Activated T-cell treated with anti-CD3 and anti-CD28 coated beads, Interleukin-2, amount 50 U/mL, for 24 hours (primary cell): Measurements from ENCODE around the gene PSMD9.
"Not testable (repeated sequence)": the region's sequence is repeated elsewhere in the genome, so short reads cannot be mapped to it uniquely, and the experiment has no call there.

Experiments
- DNase-seq: peaks from one replicate; pipeline ENCODE4 v3.0.0-alpha.2; 2020
- H3K27ac Mint-ChIP-seq: 2 replicates; pipeline ENCODE4 v1.8.0; 2020; ENCODE audit warnings: mild to moderate bottlenecking, mixed read lengths
- H3K27me3 Mint-ChIP-seq: 2 replicates; pipeline ENCODE4 v1.8.0; 2020; ENCODE audit warnings: mixed read lengths
- H3K36me3 Mint-ChIP-seq: 2 replicates; pipeline ENCODE4 v1.8.0; 2020; ENCODE audit warnings: low read depth, mixed read lengths
- H3K4me1 Mint-ChIP-seq: 2 replicates; pipeline ENCODE4 v1.8.0; 2020; ENCODE audit warnings: low read depth, mixed read lengths
- H3K4me3 Mint-ChIP-seq: 2 replicates; pipeline ENCODE4 v1.8.0; 2020; ENCODE audit warnings: mild to moderate bottlenecking, moderate library complexity, mixed read lengths
- H3K9me3 Mint-ChIP-seq: 2 replicates; pipeline ENCODE4 v1.8.0; 2020; ENCODE audit warnings: mixed read lengths

PSMD9 gene

DNA sequence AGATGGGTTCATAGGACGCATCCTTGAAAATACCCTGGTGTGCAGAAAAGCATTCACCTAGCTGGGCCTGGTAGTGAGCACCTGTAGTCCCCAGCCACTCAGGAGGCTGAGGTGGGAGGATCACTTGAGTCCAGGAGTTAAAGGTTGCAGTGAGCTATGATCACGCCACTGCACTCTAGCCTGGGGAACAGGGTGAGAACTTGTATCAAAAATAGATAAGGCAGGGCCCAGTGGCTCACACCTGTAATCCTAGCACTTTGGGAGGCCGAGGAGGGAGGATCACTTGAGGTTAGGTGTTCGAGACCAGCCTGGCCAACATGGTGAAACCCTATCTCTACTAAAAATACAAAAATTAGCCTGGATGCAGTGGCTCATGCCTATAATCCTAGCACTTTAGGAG lies 27.9 kb upstream of the PSMD9 start:
- H3K9me3 Mint-ChIP-seq, H3K4me1 Mint-ChIP-seq, H3K27ac Mint-ChIP-seq, H3K4me3 Mint-ChIP-seq, DNase-seq, H3K27me3 Mint-ChIP-seq, H3K36me3 Mint-ChIP-seq: not testable (repeated sequence)

DNA sequence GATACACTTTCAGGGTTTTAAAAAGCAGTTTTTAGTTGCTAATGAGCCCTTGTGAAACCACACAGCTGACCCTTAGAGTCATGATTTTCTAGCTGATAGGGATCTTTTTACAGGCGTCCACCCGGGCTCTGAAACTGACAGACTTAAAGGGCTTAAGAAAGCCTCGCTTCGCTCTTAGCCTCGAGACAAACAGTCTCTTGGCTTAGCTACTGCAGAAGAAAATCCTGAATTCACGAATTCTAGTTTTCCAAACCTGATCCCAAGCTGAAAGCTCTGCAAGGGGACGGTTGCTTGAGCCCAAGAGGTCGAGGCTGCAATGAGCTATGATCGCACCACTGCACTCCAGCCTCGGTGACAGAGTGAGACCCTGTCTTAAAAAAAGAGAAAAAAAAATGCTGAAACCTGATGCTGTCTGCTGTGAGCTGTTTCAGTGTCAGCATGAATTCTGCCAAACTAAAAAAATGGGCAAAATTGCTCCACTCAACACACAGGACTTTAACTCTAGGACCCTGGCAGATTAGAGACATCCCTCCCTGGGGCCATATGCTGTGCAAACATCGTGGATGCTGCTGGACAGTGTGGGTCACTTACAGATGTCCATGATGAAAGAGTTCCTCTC lies 26.8 kb upstream of the PSMD9 start:
- Mint-ChIP-seq H3K36me3 (no peaks in the 10 kb centered on the region), H3K4me1 (no peaks in the 10 kb centered on the region), H3K9me3 (no peaks in the 10 kb centered on the region), H3K27me3 (no peaks in the 10 kb centered on the region), H3K27ac (no peak overlapping the region), H3K4me3 (no peak overlapping the region)
- DNase-seq, result no peak

DNA sequence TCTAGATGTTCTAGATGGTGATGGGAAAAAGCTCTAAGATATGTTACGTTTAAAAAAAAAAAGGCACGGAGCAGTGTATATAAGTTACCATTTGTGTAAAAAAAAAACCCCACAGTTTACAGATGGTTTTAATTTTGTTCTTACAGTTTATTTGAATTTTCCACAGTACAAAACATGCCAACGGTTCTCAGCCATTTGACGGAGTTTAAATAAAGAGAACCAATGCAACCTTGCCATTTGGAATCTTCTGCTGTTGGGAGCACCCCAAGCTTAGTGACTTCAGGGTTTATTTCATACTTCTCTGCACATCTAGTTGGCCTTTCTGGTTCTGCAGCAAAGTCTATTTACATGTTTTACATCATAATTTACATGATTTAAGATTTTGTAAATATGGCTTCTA lies 22.3 kb upstream of the PSMD9 start:
- Mint-ChIP-seq H3K4me1 (no peaks in the 10 kb centered on the region), H3K27ac (no peak overlapping the region), H3K9me3 (no peaks in the 10 kb centered on the region), H3K27me3 (no peaks in the 10 kb centered on the region), H3K4me3 (no peak overlapping the region), H3K36me3 (no peaks in the 10 kb centered on the region)
- no peak for DNase-seq

DNA sequence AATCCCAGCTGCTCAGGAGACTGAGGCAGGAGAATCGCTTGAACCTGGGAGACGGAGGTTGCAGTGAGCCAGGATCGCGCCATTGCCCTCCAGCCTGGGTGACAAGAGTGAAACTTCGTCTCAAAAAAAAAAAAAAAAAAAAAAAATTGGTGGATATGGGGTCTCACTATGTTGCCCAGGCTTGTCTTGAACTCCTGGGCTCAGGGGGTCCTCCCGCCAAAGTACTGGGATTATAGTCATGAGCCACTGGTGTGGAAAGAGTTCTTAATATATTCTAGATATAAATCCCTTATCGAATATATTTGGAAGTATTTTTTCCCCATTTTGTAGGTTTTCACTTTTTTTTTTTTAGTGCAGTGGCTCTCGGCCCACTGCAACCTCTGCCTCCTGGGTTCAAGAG lies 19.4 kb upstream of the PSMD9 start:
- H3K36me3 Mint-ChIP-seq, DNase-seq, H3K4me1 Mint-ChIP-seq, H3K27ac Mint-ChIP-seq, H3K9me3 Mint-ChIP-seq, H3K27me3 Mint-ChIP-seq, H3K4me3 Mint-ChIP-seq: not testable (repeated sequence)

DNA sequence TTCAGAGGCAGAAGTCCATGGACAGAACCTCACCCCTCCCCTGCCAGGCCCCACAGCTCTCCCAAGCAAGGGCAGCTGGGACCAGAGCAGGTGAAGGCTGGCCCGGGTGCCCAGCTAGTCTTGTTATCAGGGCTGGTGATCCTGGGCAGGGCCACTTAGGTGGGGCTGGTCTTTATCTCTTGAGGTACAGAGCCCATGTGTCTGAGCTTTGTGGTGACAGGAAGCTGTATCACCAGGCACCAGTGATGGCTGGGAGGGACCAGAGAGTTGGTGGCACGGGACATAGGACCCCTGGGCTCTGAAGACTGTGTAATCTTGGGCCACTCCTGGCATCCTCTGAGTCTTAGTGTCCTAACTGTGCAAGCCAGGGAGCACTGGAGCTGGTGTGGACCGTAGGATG lies 17.1 kb upstream of the PSMD9 start:
- Mint-ChIP-seq H3K27ac (no peak overlapping the region), H3K36me3 (no peaks in the 10 kb centered on the region), H3K9me3 (no peaks in the 10 kb centered on the region), H3K4me3 (no peak overlapping the region), H3K27me3 (no peaks in the 10 kb centered on the region), H3K4me1 (peaks cover 6% of the 10 kb centered on the region)
- DNase-seq, result no peak

DNA sequence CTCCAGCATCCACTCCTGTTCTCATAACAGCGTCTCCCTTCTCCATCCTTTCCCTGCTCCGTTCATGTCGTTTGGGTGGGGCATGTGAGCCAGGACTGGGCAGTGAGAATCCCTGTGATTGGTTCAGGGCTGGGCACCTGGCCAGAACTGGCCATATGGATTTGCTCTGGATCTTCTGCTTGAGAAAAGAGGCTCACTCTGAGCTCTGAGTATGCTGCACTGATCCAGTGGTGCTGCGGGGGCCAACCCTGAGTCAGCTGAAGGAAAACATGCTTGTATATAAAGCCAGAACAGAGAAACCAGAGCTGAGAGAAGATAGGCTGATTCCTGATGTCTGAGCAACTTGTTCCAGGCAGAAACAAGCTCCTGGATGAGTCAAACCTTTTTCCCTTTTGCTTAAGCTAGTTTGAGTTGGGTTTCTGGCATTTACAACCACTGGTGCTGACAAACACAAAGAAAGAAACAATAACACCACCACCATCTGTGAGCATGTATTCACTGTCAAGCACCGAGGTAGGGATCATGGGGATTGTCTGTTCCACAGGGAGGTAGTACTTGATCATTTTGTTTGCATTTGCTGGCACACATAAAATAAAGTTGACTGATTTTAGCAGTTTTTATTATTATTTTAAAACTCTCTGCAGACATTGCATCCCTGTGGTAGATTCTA lies 15.9 kb upstream of the PSMD9 start:
- H3K27me3 Mint-ChIP-seq, result no peaks in the 10 kb centered on the region
- H3K36me3 Mint-ChIP-seq, result no peaks in the 10 kb centered on the region
- peak overlapping the region; percentile 71 for H3K27ac Mint-ChIP-seq
- no peak overlapping the region for H3K4me3 Mint-ChIP-seq
- no peak for DNase-seq
- peaks cover 6% of the 10 kb centered on the region for H3K4me1 Mint-ChIP-seq
- H3K9me3 Mint-ChIP-seq, result no peaks in the 10 kb centered on the region

DNA sequence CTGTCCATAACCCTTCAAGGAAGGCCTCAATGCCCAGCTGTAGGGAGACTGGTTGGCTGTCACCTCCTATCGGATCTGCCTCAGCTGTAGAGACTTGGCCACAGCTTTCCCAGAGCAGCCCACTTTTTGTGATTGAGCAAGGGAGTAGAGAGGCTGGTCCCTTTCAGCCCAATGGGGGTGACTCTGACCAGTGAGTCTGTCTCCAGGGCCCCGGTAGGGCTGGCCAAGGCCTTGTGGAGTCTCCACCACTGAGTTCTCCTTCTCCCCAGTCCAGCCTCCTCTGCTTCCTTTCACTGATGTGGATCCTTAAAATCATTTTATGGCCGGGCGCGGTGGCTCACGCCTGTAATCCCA lies 15.4 kb upstream of the PSMD9 start:
- DNase-seq, result no peak
- Mint-ChIP-seq H3K4me3 (no peak overlapping the region), H3K4me1 (peaks cover 6% of the 10 kb centered on the region), H3K36me3 (no peaks in the 10 kb centered on the region), H3K9me3 (no peaks in the 10 kb centered on the region), H3K27ac (no peak overlapping the region), H3K27me3 (no peaks in the 10 kb centered on the region)

DNA sequence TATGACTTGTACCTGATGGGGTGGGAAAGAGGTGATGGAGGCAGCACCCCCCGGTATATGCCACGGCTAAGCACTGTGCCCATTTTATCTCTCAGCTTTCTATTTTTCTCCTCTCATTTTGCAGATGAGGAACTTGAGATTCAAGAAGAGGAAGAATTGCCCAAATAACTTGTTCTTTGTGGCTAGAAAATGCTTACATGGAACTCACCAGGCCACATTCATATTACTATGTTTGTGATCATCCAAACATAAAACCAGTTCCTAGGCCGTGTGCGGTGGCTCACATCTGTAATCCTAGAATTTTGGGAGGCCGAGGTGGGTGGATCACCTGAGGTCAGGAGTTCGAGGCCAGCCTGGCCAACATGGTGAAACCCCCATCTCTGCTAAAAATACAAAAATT lies 14.5 kb upstream of the PSMD9 start:
- Mint-ChIP-seq H3K4me1 (peaks cover 6% of the 10 kb centered on the region), H3K4me3 (no peak overlapping the region), H3K27me3 (no peaks in the 10 kb centered on the region), H3K27ac (no peak overlapping the region), H3K9me3 (no peaks in the 10 kb centered on the region), H3K36me3 (no peaks in the 10 kb centered on the region)
- no peak for DNase-seq

DNA sequence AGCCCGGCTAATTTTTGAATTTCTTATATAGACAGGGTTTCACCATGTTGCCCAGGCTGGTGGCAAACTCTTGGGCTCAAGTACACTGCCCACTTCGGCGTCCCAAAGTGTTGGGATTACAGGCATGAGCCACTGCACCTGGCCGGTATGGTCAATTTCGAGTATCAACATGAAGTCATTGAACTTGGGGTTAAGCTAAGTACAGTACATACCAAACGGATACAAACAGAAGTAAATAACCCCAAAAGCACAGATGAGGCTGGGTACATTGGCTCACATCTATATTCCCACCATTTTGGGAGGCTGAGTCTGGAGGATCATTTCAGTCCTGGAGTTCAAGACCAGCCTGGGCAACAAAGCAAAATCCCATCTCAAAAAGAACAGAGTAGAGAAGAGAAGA lies 13.0 kb upstream of the PSMD9 start:
- no peak for DNase-seq
- peaks cover 6% of the 10 kb centered on the region for H3K4me1 Mint-ChIP-seq
- no peaks in the 10 kb centered on the region for H3K9me3 Mint-ChIP-seq
- H3K27me3 Mint-ChIP-seq, result no peaks in the 10 kb centered on the region
- no peak overlapping the region for H3K27ac Mint-ChIP-seq
- no peaks in the 10 kb centered on the region for H3K36me3 Mint-ChIP-seq
- H3K4me3 Mint-ChIP-seq, result no peak overlapping the region

DNA sequence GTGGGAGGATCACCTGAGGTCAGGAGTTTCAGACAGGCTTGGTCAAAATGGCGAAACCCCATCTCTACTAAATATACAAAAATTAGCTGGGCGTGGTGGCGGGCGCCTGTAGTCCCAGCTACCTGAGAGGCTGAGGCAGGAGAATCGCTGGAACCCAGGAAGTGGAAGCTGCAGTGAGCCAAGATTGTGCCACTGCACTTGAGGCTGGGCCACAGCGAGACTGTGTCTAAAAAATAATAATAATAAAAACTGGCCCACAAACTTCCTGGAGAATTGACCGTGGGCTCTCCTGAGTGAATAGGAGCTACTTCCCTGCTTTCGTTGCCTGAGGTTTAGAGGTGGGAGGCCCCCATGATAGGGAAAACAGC lies 12.5 kb upstream of the PSMD9 start:
- not testable (repeated sequence) for H3K4me3 Mint-ChIP-seq, H3K9me3 Mint-ChIP-seq, H3K36me3 Mint-ChIP-seq, H3K27me3 Mint-ChIP-seq, DNase-seq, H3K4me1 Mint-ChIP-seq, H3K27ac Mint-ChIP-seq

DNA sequence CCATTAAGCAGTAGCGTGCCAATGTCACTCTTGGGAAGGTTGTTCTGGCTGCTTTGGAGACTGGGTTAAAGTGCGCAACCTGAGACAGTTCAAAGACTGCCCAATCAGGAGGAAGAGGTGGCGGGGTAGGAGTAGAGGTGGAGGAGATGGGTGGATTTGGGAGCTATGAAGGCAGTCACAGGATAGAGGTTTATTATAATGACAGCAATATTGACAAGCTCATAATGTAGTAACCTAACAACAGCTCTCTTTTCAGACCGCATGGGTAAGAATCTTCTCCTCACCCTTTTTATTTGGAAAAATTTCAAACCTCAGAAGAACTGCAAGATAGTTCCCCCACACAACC lies 5.3 kb upstream of the PSMD9 start:
- Mint-ChIP-seq H3K4me1 (peaks cover 8% of the 10 kb centered on the region), H3K9me3 (no peaks in the 10 kb centered on the region), H3K4me3 (no peak overlapping the region), H3K27me3 (no peaks in the 10 kb centered on the region), H3K27ac (no peak overlapping the region), H3K36me3 (no peaks in the 10 kb centered on the region)
- no peak for DNase-seq

DNA sequence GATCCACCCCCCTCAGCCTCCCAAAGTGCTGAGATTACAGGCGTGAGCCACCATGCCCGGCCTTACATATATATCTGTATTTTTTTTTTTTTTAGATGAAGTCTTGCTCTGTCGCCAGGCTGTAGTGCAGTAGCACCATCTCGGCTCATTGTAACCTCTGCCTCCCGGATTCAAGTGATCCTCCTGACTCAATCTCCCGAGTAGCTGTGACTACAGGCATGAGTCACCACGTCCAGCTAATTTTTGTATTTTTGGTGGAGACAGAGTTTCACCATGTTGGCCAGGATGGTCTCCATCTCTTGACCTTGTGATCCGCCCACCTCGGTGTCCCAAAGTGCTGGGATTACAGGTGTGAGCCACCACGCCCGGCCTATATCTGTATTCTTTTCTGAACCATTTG lies 3.5 kb upstream of the PSMD9 start:
- DNase-seq, H3K9me3 Mint-ChIP-seq, H3K27ac Mint-ChIP-seq, H3K27me3 Mint-ChIP-seq, H3K4me3 Mint-ChIP-seq: not testable (repeated sequence)
- peaks cover 13% of the 10 kb centered on the region for H3K36me3 Mint-ChIP-seq
- H3K4me1 Mint-ChIP-seq, result peaks cover 19% of the 10 kb centered on the region

DNA sequence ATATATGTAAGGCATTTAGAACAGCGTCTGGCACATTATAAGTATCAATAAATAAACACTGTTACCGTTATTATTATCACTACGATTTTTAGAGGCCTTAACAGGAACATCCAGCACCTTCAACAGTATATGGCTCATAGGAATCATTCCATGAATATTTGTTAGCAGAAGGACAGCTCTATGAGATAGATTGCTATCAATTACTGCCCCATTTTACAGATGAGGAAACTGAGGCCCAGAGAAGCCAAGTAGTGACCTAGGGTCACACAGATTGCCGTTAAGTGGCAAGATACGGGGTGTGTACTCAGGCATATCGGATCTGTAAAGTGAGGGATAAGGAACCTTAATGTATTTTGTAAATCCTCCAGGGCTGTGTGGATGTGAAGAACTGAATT lies 510 bp upstream of the PSMD9 start:
- Mint-ChIP-seq H3K4me3 (peak overlapping the region; percentile 96), H3K27me3 (no peaks in the 10 kb centered on the region), H3K4me1 (peaks cover 33% of the 10 kb centered on the region), H3K36me3 (peaks cover 30% of the 10 kb centered on the region), H3K9me3 (no peaks in the 10 kb centered on the region), H3K27ac (peak overlapping the region; percentile 99)
- DNase-seq, result no peak

DNA sequence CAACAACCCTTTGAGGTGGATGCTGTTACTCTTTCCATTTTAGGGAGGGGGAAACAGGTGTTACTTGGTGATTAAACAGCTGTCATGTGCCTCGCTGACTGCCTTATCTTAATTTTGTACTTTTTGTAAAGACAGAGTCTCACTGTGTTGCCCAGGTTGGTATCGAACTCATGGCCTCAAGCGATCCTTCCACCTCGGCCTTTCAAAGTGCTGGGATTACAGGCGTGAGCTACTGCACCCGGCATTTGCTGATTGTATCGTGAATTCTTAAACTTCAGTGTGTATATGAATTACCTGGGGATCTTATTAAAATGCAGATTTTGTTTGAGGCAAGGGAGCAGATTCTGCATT lies 659 bp downstream of the PSMD9 start:
- Mint-ChIP-seq H3K27ac (peak overlapping the region; percentile 99), H3K27me3 (no peaks in the 10 kb centered on the region), H3K4me1 (peaks cover 44% of the 10 kb centered on the region), H3K9me3 (no peaks in the 10 kb centered on the region), H3K4me3 (peak overlapping the region; percentile 96), H3K36me3 (peaks cover 39% of the 10 kb centered on the region)
- no peak for DNase-seq

DNA sequence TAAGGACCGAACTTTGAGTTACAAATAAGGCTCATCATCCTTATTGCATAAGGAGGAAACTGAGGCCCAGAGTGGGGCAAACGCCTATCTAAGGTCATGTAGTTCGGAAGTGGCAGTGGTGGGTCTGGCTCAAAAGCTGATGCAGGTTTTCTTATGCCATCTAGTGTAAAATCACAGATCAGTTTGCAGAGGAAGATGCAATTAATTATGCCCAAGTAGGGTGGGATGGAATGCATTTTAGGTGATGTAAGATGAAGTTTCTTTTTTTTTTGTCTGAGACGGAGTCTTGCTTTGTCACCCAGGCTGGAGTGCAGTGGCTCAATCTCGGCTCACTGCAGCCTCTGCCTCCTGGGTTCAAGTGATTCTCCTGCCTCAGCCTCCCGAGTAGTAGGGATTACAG lies 1.1 kb downstream of the PSMD9 start:
- H3K9me3 Mint-ChIP-seq, DNase-seq: not testable (repeated sequence)
- H3K4me1 Mint-ChIP-seq, result peaks cover 48% of the 10 kb centered on the region

More for the DNA sequence above, 1.1 kb downstream of the PSMD9 start:
- peak overlapping the region; percentile 96 for H3K4me3 Mint-ChIP-seq
- peak overlapping the region; percentile 99 for H3K27ac Mint-ChIP-seq
- not testable (repeated sequence) for H3K27me3 Mint-ChIP-seq
- H3K36me3 Mint-ChIP-seq, result peaks cover 44% of the 10 kb centered on the region
